ENCODE data around the gene GLIS1. TPM values are rescaled to one million over a fixed set of nuclear protein-coding genes. Genes with fewer than 3 reads are reported as not detected.

Gene GLIS1
- total RNA-seq, 4 donors from 2014 or later: 0.59 to 3.9 (median 0.75) TPM

DNA sequence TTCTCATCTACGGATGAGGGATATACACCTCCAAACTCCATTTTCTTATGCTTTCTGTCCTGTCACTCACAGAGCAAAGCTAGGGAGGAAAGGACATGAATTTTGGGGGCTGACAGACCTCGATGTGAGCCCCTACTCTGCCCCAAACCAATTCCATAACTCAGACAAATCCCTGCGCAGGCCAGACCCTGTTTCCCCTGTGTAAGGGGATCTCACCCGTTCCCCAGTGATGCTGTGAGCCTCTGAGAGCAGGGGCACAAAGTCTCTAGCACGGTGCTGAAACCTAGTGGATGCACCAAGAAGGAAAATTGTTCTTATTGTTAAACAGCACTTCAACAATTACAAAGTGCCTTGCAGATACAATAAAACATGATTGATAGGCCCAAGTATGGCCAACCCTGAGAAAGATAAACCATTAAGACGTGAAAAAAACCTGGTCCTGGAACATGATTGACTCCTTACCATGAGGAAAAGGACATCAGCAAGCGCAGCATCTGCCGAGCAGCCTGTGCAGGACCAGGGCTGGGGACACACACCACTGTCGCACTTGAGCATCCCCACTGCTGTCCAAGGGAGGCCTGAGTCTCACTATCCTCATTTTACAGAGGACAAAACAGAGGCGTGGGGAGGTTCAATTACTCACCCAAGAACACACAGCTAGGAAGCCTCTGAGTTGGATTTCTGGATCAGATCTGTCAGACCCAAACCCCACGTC is 137.8 kb downstream of the GLIS1 start:
- DNase-seq (ENCODE audit: low spot score in 2 of 2): no peak
- TF ChIP-seq EP300 (IDR thresholded peaks at IDR 0.05) (no peak), POLR2A (IDR thresholded peaks at IDR 0.05) (no peak), CTCF (IDR thresholded peaks at IDR 0.05) (no peak)
- Histone ChIP-seq H3K27me3 (no peaks in the 10 kb centered on the region), H3K36me3 (no peaks in the 10 kb centered on the region), H3K27ac (no peak overlapping the region), H3K4me1 (no peaks in the 10 kb centered on the region), H3K4me3 (no peak overlapping the region), H3K9me3 (no peaks in the 10 kb centered on the region)
- WGBS, 2 donors: 83 to 86% methylated on average over 11 of the region's 11 CpGs

GRCh38 chr1:53600561-53600960 is 138.4 kb downstream of the GLIS1 start:
- Histone ChIP-seq H3K27ac (no peak overlapping the region), H3K4me1 (no peaks in the 10 kb centered on the region), H3K27me3 (no peaks in the 10 kb centered on the region), H3K36me3 (no peaks in the 10 kb centered on the region), H3K9me3 (no peaks in the 10 kb centered on the region), H3K4me3 (no peak overlapping the region)
- DNase-seq (ENCODE audit: low spot score in 2 of 2): no peak
- TF ChIP-seq EP300 (IDR thresholded peaks at IDR 0.05) (no peak), POLR2A (IDR thresholded peaks at IDR 0.05) (no peak), CTCF (IDR thresholded peaks at IDR 0.05) (no peak)
- 61% methylated on average over 8 of the region's 8 CpGs for WGBS, 2 donors

- WGBS, 2 donors: 53 to 72% methylated on average over 4 to 5 of the region's 5 CpGs
- Histone ChIP-seq H3K4me3 (no peak overlapping the region), H3K36me3 (no peaks in the 10 kb centered on the region), H3K9me3 (no peaks in the 10 kb centered on the region), H3K4me1 (no peaks in the 10 kb centered on the region), H3K27me3 (no peaks in the 10 kb centered on the region), H3K27ac (no peak overlapping the region)
- DNase-seq (ENCODE audit: low spot score in 2 of 2): no peak
- TF ChIP-seq POLR2A (IDR thresholded peaks at IDR 0.05) (no peak), CTCF (IDR thresholded peaks at IDR 0.05) (no peak), EP300 (IDR thresholded peaks at IDR 0.05) (no peak)
These were observed 139.0 kb downstream of the GLIS1 start for GRCh38 chr1:53600001-53600400.

DNA sequence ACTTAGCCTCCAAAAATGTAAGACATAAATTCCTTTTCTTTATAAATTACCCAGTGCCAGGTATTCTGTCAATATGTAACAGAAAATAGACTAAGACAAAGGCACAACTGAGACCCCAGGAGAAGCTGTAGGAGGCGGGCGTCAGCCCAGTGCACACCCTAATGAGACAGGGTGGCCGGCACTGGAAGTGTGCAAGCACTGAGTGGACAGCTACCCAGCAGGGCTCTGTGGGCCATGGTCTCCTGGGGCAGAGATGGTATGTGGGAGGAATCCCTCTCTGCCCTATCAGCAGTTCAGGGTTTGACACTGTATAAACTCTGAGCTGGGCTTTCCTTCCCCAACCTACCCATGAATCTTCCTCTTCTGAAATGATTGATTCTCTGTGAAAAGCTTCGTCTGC is 139.5 kb downstream of the GLIS1 start:
- TF ChIP-seq POLR2A (IDR thresholded peaks at IDR 0.05) (no peak), CTCF (IDR thresholded peaks at IDR 0.05) (no peak), EP300 (IDR thresholded peaks at IDR 0.05) (no peak)
- H3K9me3 ChIP-seq: no peaks in the 10 kb centered on the region
- DNase-seq (ENCODE audit: low spot score in 2 of 2): no peak
- no peak overlapping the region for H3K27ac ChIP-seq
- H3K27me3 ChIP-seq: no peaks in the 10 kb centered on the region
- WGBS, 2 donors: 94 to 99% methylated on average over 4 of the region's 4 CpGs
- H3K4me3 ChIP-seq: no peak overlapping the region
- H3K36me3 ChIP-seq: no peaks in the 10 kb centered on the region
- H3K4me1 ChIP-seq: no peaks in the 10 kb centered on the region

- H3K36me3 ChIP-seq: no peaks in the 10 kb centered on the region
- no peak overlapping the region for H3K4me3 ChIP-seq
- no peak overlapping the region for H3K27ac ChIP-seq
- no peaks in the 10 kb centered on the region for H3K9me3 ChIP-seq
- no peaks in the 10 kb centered on the region for H3K4me1 ChIP-seq
- no peak for DNase-seq (ENCODE audit: low spot score in 2 of 2)
- WGBS, 2 donors: 87 to 88% methylated on average over 4 of the region's 4 CpGs
- H3K27me3 ChIP-seq: no peaks in the 10 kb centered on the region
- no peak for TF ChIP-seq EP300 (IDR thresholded peaks at IDR 0.05)
- TF ChIP-seq POLR2A (IDR thresholded peaks at IDR 0.05): no peak
- TF ChIP-seq CTCF (IDR thresholded peaks at IDR 0.05): no peak
These were observed 140.0 kb downstream of the GLIS1 start for GRCh38 chr1:53598966-53599365.
